Stimulated activated memory B cell treated with anti-CD40 and anti-IgM and Interleukin-4, amounts not matched to agents 10 μg/mL and 1 μg/mL and 100 μg/mL, for 72 hours (primary cell): ENCODE results near the gene CNTN4.
"Not testable (repeated sequence)": the region's sequence is repeated elsewhere in the genome, so short reads cannot be mapped to it uniquely, and the experiment has no call there.

Experiments used
- ATAC-seq: fragments of 150-1000 bp; cut with Tn5 transposase; 2 replicates; pipeline ENCODE4 v1.10.0; 2021
- H3K27ac Mint-ChIP-seq: one replicate; pipeline ENCODE4 v1.8.0; 2022; ENCODE audit warnings: mild to moderate bottlenecking, mixed read lengths
- H3K27me3 Mint-ChIP-seq: one replicate; pipeline ENCODE4 v1.8.0; 2022; ENCODE audit warnings: mixed read lengths
- H3K36me3 Mint-ChIP-seq: one replicate; pipeline ENCODE4 v1.8.0; 2022; ENCODE audit warnings: mixed read lengths
- H3K4me1 Mint-ChIP-seq: one replicate; pipeline ENCODE4 v1.8.0; 2022; ENCODE audit warnings: mixed read lengths
- H3K4me3 Mint-ChIP-seq: one replicate; pipeline ENCODE4 v1.8.0; 2022; ENCODE audit warnings: mild to moderate bottlenecking, moderate library complexity, mixed read lengths
- H3K9me3 Mint-ChIP-seq: one replicate; pipeline ENCODE4 v1.8.0; 2022; ENCODE audit warnings: mixed read lengths

The CNTN4 gene

DNA sequence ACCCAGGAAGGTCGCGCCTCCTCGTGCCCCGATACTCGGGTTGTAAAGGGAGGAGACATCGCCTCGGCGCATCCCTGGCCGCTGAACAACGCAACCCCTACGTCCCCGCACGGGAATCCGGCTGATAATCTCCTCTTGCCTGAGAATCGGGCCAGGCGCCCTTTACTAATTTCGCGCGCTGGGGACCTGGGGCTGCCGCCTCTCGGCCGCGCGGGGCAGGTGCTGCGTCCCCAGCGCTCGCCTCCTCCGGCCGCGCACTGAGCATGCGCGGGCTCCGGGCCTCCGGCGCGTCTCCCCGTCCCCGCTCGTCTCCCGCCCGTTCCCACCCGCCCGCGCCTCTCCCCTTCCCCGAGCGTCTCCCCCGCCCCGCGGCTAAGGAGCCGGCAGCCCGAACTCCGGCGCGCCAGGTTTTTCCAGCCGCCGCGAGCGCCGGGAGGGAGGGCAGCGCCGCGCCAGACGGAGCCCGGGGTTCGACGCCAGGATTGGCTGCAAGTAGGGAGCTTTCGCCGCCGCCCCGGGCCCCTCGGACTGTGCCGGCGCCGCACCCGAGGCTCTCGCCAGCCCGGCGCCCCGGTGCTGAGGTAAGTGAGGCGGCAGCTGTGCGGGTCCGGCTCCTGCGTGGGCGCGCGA, at the start of gene CNTN4:
CNTN4 (plus strand) TSS at position 469 of the 630 bp plus-strand sequence.
- H3K36me3 Mint-ChIP-seq, result no peaks in the 10 kb centered on the region
- ATAC-seq, result peak; percentile 42
- H3K9me3 Mint-ChIP-seq, result peaks cover 2% of the 10 kb centered on the region
- H3K27ac Mint-ChIP-seq, result no peak within 1 kb of the TSS
- H3K27me3 Mint-ChIP-seq, result peaks cover 54% of the 10 kb centered on the region
- no peaks in the 10 kb centered on the region for H3K4me1 Mint-ChIP-seq
- H3K4me3 Mint-ChIP-seq, result no peak within 1 kb of the TSS

DNA sequence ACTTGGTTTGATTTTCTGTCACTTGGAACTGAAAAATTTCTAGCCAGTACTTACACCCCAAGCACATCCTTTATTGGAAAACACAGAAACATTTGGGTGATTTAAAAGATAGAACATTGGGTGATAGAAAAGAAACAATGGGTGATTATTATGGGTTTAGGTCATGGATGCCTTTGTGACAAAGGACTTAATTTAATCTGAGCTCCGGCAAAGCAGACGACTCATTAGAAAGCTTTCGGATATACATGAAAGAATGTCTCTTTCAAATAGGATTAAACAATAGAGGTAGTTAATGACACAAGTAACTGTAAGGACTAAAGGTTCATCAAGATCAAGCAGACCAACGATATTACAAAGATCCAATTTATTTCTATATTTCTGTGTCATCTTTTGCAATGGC, 37.3 kb upstream of the CNTN4 start:
- Mint-ChIP-seq H3K4me3 (no peak overlapping the region), H3K4me1 (no peaks in the 10 kb centered on the region), H3K36me3 (no peaks in the 10 kb centered on the region), H3K27ac (no peak overlapping the region), H3K27me3 (no peaks in the 10 kb centered on the region), H3K9me3 (no peaks in the 10 kb centered on the region)
- ATAC-seq, result no peak

DNA sequence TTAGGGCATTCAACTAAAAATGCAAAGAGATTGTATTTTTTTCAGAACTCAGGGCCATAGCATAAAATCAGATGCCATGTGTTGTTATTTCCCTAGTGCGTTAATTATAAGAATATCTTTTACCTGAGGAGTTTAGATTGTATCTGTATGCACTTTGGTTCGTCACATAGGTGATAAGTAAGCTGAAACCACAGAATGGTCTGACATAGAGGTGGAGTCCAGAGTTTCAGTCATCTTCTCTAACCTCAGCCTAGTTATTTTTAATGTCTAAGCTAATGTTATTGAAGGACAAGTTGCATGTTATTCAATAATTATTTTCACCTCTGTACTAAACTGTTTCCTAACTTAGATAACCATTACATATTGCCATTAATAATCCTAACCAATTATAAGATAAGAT, 27.1 kb upstream of the CNTN4 start:
- no peak overlapping the region for H3K27ac Mint-ChIP-seq
- H3K4me1 Mint-ChIP-seq, result no peaks in the 10 kb centered on the region
- no peaks in the 10 kb centered on the region for H3K27me3 Mint-ChIP-seq
- ATAC-seq, result no peak
- H3K36me3 Mint-ChIP-seq, result no peaks in the 10 kb centered on the region
- no peak overlapping the region for H3K4me3 Mint-ChIP-seq
- peaks cover 3% of the 10 kb centered on the region for H3K9me3 Mint-ChIP-seq

DNA sequence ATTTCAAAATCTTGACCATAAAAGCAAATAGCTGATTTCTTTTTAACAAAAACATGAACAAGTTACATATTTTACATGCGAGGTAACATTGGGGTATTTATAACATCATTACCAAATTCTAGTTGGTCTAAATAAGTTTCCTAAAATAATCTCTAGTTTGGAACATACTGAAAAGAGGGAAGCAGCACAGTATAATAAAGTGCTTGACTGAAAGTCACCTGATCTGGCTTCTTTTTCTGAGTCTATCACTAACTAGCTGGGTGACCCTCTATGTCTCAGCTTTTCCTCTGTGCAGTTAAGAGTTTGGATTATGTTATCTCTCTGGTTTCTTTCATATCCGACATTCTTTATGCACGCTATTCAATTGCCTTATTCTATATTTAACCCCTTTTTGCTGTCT, 19.8 kb upstream of the CNTN4 start:
- H3K4me1 Mint-ChIP-seq, result no peaks in the 10 kb centered on the region
- H3K9me3 Mint-ChIP-seq, result peaks cover 6% of the 10 kb centered on the region
- no peaks in the 10 kb centered on the region for H3K27me3 Mint-ChIP-seq
- H3K27ac Mint-ChIP-seq, result no peak overlapping the region
- H3K4me3 Mint-ChIP-seq, result no peak overlapping the region
- H3K36me3 Mint-ChIP-seq, result no peaks in the 10 kb centered on the region
- ATAC-seq, result no peak

DNA sequence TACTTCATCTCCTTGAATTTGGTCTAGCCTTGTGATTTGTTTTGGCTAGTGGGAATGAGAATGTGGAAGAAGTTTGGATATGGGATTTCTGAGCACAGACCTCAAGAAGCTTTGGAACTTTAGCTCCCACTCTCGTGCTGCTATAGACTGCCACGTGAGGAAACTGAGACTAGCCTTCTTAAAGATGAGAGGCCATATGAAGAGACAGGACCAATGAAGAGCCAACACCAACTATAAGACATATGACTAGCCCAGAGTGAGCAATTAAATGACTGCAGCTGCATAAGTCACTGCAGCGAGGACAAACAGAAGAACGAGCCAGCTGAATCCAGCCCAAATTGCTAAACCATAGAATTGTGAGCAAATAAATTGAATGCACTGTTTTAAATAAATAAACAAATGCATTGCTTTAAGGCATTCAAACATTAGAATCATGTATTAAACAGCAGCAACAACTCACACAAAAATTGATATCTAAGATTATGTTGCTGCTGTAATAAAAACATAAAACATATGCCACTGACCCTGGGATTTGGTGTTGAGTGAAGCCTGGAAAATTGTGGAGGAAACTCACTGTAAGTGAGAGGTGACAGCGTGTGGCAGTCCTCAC, 15.7 kb upstream of the CNTN4 start:
- H3K9me3 Mint-ChIP-seq, result peaks cover 6% of the 10 kb centered on the region

DNA sequence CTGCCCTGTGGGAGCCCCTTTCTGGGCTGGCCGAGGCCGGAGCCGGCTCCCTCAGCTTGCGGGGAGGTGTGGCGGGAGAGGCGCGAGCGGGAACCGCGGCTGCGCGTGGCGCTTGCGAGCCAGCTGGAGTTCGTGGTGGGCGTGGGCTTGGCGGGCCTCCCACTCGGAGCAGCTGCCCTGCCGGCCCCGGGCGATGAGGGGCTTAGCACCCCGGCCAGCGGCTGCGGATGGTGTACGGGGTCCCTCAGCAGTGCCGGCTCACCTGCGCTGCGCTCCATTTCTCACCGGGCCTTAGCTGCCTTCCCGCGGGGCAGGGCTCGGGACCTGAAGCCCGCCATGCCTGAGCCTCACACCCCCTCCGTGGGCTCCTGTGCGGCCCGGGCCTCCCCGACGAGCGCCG, 15.1 kb upstream of the CNTN4 start:
- not testable (repeated sequence) for H3K27me3 Mint-ChIP-seq, H3K4me1 Mint-ChIP-seq, H3K36me3 Mint-ChIP-seq, H3K27ac Mint-ChIP-seq, ATAC-seq, H3K9me3 Mint-ChIP-seq, H3K4me3 Mint-ChIP-seq

More for the DNA sequence above, 15.7 kb upstream of the CNTN4 start:
- H3K4me3 Mint-ChIP-seq, result no peak overlapping the region
- H3K36me3 Mint-ChIP-seq, result no peaks in the 10 kb centered on the region
- H3K27me3 Mint-ChIP-seq, result no peaks in the 10 kb centered on the region
- H3K4me1 Mint-ChIP-seq, result no peaks in the 10 kb centered on the region
- H3K27ac Mint-ChIP-seq, result no peak overlapping the region
- no peak for ATAC-seq

DNA sequence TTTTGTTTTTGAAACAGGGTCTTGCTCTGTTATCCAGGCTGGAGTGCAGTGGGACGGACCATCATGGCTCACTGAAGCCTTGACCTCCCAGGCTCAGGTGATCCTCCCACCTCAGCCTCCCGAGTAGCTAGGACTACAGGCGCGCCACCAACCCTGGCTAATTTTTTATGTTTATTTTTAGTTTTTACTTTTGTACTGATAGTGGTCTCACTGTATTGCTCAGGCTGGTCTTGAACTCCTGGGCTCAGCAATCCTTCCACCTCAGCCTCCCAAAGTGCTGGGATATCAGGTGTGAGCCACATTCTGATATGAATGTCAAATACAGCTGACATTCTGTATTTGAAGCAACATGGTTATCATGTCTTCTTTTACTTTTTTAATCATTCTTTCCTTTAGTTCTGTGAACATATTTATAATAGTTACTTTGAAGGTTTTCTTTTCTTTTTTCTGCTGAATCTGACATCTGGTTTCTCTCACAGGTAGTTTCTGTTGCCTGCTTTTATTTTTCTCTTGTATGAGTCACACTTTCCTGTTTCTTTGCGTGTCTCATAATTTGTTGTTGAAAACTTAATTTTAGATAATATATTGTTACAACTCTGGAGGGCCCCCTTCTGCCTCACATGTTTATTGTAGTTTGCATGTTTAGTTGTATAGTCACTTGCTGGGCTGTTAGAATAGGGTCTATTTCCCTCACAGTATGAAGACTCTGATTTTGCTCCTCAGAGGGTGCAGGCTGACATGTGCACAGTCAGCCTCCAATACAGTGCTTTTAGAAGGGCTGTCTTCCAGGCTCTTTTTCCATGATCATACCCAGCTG, 8.4 kb upstream of the CNTN4 start:
- no peak overlapping the region for H3K4me3 Mint-ChIP-seq

DNA sequence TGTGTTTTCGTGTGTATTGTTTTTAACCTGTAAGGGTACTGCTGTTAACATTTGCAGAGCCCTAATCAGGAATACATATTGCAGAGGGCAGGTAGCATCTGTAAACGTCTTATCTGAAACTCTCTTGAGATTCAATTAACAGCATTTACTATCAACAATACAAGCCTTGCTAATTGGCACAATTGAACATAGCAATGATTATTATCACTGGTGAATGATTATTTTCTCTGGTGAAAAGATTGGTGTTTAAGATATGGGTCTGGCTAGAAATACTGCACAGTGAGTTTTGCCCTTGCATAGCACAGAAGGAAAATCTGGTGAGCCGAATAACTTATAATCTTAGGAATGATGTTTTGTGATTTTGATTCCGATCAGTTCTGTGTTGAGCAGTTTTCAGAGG, 5.9 kb upstream of the CNTN4 start:
- no peak for ATAC-seq
- Mint-ChIP-seq H3K27ac (no peak overlapping the region), H3K27me3 (peaks cover 20% of the 10 kb centered on the region), H3K36me3 (no peaks in the 10 kb centered on the region), H3K4me1 (no peaks in the 10 kb centered on the region), H3K9me3 (peaks cover 3% of the 10 kb centered on the region), H3K4me3 (no peak overlapping the region)

More for the DNA sequence above, 8.4 kb upstream of the CNTN4 start:
- ATAC-seq, result no peak
- Mint-ChIP-seq H3K27ac (no peak overlapping the region), H3K4me1 (no peaks in the 10 kb centered on the region), H3K9me3 (peaks cover 3% of the 10 kb centered on the region), H3K27me3 (no peaks in the 10 kb centered on the region), H3K36me3 (no peaks in the 10 kb centered on the region)

DNA sequence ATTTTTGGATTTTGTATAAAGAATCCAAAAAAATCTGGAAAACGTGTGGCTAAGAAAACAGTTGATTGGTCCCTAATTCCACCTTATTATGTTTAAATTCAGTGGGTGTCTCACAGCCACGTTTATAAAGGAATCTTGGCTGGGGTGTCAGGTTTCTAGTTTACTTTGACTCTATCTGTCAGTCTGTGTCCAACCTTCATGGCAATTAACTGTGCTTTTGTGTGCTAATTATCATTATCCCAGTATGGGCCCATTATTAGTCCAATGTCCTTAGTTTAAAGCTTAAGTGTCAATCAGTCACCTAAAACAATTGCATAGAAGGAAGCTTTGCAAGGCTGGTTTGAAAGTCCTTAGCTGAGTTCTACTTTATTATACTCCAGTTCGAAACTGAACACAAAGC, 3.7 kb upstream of the CNTN4 start:
- Mint-ChIP-seq H3K4me1 (no peaks in the 10 kb centered on the region), H3K27me3 (peaks cover 30% of the 10 kb centered on the region), H3K4me3 (no peak overlapping the region), H3K36me3 (no peaks in the 10 kb centered on the region), H3K27ac (no peak overlapping the region), H3K9me3 (peaks cover 3% of the 10 kb centered on the region)
- ATAC-seq, result no peak

DNA sequence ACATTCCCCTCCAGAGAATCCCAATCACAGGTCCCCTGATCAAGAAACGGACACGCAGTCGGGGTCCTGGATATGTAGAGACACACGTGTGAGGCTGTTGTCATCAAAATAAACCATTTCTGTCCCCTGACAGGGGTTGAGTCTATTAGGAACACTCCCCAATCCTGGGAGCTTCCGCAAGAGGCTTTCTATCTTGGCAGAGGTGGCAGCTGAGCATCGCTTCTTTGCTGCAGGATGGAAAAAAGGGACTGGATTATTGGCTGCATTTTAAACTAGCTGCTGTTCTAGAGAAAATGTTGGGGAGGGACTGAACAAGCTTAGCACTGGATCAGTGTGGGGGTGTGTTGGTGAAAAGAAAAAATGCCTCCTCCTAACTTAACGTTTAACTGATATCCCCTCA, 2.5 kb upstream of the CNTN4 start:
- no peak overlapping the region for H3K27ac Mint-ChIP-seq
- H3K4me1 Mint-ChIP-seq, result no peaks in the 10 kb centered on the region
- no peak for ATAC-seq
- H3K36me3 Mint-ChIP-seq, result no peaks in the 10 kb centered on the region
- peaks cover 3% of the 10 kb centered on the region for H3K9me3 Mint-ChIP-seq
- peaks cover 42% of the 10 kb centered on the region for H3K27me3 Mint-ChIP-seq
- no peak overlapping the region for H3K4me3 Mint-ChIP-seq

DNA sequence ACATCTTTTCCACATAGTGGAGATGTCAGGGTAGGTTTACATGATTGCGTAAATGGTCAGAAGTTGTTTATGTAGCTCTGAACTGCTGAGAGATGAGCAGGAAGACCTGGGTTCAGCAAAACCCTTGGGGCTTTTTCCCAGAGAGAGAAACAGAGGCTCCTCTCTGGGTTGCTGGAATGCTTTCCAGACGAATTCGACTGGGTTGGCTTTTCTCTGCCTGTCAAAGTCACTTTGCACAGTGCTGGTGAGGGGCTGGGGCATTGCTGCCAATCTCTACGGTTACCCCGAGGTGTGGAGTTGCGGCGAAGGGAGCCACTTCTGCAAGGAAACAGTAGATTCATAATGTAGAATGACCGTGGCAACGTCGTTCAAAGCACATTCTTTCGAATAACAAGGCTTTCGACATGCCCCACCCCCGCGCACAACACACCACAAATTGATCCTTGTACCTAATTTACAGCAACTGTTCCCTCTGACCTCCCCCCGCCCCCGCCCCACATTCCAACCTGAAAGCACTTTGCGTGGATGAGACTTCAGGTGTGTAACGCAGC, 950 bp upstream of the CNTN4 start:
- peaks cover 3% of the 10 kb centered on the region for H3K9me3 Mint-ChIP-seq
- no peak overlapping the region for H3K27ac Mint-ChIP-seq
- H3K27me3 Mint-ChIP-seq, result peaks cover 54% of the 10 kb centered on the region
- no peaks in the 10 kb centered on the region for H3K4me1 Mint-ChIP-seq
- no peak for ATAC-seq
- H3K4me3 Mint-ChIP-seq, result no peak overlapping the region
- no peaks in the 10 kb centered on the region for H3K36me3 Mint-ChIP-seq

DNA sequence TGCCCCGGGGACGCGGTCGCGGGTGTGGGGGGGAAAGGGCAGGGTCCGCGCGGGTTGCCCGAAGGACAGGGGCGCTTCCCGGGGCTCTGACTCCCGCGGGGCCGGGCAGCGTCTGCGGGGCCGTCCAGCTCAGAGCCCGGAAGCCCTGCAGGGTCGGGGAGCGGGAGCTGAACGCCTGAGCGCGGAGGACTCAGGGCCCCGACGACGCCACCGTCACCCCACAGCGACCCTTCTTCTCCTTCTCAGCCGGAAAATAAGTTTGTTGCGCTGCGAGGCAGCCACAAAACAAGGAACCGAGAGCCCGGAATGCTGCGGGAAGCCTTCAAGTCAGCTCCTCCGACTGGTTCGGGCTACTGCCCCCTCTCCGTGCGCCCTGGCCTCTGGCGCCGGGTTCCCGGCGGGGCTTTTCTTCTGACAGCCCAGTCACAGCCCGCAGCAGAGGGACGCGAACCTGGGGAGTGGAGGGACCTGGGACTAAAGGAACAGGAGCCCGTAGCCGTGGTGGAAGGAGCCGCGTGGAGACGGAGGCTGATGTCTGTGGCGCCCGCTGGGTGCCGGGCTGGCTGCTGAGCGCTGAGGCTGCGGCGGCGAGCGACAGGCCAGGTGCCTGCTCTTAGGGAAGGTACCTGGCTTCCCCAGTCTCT, 484 bp downstream of the CNTN4 start:
- peaks cover 54% of the 10 kb centered on the region for H3K27me3 Mint-ChIP-seq
- no peak overlapping the region for H3K27ac Mint-ChIP-seq
- no peaks in the 10 kb centered on the region for H3K4me1 Mint-ChIP-seq
- no peaks in the 10 kb centered on the region for H3K9me3 Mint-ChIP-seq
- no peaks in the 10 kb centered on the region for H3K36me3 Mint-ChIP-seq
- no peak overlapping the region for H3K4me3 Mint-ChIP-seq
- no peak for ATAC-seq

DNA sequence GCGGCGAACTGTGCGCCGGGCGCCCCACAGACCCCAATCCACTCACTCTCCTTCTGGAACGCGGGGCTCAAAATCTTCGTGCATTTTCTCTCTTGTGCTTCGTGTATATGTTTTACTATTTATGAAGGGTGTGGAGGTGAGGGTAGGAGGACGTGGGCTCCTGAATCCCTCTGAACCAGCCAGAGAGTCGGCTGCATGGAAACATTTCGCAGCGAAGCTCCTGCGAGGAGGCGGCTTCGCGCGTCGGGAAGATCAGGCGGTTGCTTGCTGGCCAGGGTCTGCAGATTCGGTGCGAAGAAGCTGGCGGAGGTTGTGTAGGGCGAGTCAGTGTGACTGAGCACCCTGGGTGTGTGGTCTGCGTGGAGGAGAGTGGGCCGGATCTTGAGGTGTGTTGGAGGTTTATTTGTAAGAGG, 1.1 kb downstream of the CNTN4 start:
- no peak for ATAC-seq
- no peak overlapping the region for H3K27ac Mint-ChIP-seq
- no peaks in the 10 kb centered on the region for H3K9me3 Mint-ChIP-seq
- no peaks in the 10 kb centered on the region for H3K36me3 Mint-ChIP-seq
- H3K4me1 Mint-ChIP-seq, result no peaks in the 10 kb centered on the region
- H3K4me3 Mint-ChIP-seq, result no peak overlapping the region
- peaks cover 54% of the 10 kb centered on the region for H3K27me3 Mint-ChIP-seq

DNA sequence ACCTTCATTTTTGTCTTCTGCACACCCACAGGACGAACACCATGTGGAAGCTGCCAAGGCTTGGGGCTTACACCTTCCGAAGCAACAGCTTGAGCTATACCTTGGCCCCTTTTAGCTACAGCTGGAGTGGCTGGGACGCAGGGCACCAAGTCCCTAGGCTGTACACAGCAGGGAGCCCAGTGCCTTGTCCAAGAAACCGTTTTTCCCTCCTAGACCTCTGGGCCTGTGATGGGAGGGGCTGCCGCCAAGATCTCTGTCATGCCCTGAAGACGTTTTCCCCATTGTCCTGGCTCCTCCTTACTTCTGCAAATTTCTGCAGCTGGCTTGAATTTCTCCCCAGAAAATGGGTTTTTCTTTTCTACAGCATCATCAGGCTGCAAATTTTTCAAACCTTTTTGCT, 7.8 kb downstream of the CNTN4 start:
- no peak for ATAC-seq
- Mint-ChIP-seq H3K4me3 (no peak overlapping the region), H3K4me1 (no peaks in the 10 kb centered on the region), H3K27ac (no peak overlapping the region), H3K36me3 (no peaks in the 10 kb centered on the region), H3K27me3 (peaks cover 9% of the 10 kb centered on the region), H3K9me3 (peaks cover 15% of the 10 kb centered on the region)

DNA sequence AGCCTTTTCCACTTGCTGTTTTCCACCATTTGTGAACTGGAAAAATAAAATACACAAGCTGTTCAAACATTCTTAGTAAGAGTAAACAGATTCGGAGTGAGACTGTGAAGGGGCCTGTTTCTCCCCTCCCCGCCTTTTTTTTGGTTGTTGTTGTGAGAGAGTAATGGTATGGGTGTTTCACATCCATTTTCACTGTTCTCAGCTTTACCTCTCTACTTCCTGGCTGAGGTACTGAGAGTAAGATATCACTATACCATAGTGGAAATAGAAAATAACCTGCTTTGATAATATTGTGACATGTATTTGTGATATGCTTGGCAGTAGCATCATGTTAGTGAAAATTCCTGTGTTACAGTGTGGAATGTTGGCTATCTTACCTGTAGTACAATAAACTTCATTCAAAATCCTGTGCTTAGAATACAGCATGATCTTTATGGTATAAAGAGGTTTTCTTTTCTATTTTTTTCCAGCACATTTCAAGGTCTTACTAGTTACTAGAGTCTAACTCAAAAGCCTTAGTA, 12.0 kb downstream of the CNTN4 start:
- Mint-ChIP-seq H3K4me1 (no peaks in the 10 kb centered on the region), H3K27ac (no peak overlapping the region), H3K36me3 (no peaks in the 10 kb centered on the region), H3K27me3 (no peaks in the 10 kb centered on the region), H3K4me3 (no peak overlapping the region), H3K9me3 (peaks cover 17% of the 10 kb centered on the region)
- no peak for ATAC-seq
